ENCODE results near the gene RARG.

GRCh38 chr12:53225635-53226424 is 6.2 kb downstream of the RARG start:
- TF ChIP-seq, protein P1, sequence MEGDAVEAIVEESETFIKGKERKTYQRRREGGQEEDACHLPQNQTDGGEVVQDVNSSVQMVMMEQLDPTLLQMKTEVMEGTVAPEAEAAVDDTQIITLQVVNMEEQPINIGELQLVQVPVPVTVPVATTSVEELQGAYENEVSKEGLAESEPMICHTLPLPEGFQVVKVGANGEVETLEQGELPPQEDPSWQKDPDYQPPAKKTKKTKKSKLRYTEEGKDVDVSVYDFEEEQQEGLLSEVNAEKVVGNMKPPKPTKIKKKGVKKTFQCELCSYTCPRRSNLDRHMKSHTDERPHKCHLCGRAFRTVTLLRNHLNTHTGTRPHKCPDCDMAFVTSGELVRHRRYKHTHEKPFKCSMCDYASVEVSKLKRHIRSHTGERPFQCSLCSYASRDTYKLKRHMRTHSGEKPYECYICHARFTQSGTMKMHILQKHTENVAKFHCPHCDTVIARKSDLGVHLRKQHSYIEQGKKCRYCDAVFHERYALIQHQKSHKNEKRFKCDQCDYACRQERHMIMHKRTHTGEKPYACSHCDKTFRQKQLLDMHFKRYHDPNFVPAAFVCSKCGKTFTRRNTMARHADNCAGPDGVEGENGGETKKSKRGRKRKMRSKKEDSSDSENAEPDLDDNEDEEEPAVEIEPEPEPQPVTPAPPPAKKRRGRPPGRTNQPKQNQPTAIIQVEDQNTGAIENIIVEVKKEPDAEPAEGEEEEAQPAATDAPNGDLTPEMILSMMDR (IDR thresholded peaks at IDR 0.05) = no peak
- TF ChIP-seq EP300 (IDR thresholded peaks at IDR 0.05) (no peak), POLR2A (IDR thresholded peaks at IDR 0.05) (no peak)
